ENCODE measurements around the gene NUF2.

DNA sequence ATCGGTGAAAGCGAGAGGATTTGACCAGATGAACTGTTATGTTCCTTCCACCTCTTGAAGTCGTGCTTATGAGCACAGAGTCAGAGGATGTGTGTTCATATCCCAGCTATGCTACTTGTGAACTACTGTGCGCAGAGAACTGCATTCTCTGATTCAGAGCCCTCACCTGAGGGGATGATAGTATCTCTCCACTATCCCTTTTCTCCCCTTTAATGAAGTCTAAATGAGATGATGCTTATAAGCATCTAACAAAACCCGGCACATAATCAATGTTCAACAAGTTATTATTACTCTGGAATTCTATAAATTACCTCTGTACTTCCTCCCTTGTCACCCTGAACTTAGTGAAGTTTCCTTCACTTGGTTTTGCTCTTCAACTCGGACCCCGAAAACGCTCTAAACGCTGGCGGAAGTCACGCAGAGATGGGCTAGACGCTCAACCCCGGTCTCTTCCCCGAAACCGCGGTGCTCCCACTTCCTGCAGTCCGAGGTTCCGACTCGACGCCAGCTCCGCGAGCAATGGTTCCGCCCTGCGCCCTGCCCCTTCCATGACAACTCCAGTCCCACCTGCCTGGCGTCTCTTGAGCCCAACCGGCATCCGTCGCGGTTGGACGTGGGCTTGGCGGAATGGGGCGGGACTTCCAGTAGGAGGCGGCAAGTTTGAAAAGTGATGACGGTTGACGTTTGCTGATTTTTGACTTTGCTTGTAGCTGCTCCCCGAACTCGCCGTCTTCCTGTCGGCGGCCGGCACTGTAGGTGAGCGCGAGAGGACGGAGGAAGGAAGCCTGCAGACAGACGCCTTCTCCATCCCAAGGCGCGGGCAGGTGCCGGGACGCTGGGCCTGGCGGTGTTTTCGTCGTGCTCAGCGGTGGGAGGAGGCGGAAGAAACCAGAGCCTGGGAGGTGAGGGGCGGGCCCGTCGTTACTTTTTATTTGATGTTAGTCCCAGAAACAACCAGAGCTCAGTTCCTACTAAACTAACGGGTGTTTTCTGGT is at the start of gene NUF2:
- no peak for TF ChIP-seq CTCF (IDR thresholded peaks at IDR 0.05 in 2 of 3, conservative IDR thresholded peaks at IDR 0.05 in 1 of 3; ENCODE audit: control insufficient read depth in 2 of 3, extremely low read depth in 1 of 3, insufficient read depth in 1 of 3, low read depth in 3 of 3, low read length in 3 of 3)
- peak; percentile 71 to 84; a peak in 3 of 4 replicates for TF ChIP-seq BHLHE40 (IDR thresholded peaks at IDR 0.05; ENCODE audit: borderline replicate concordance in 1 of 2, low read depth in 2 of 2, low read length in 1 of 2)
- TF ChIP-seq ETV6 (conservative IDR thresholded peaks at IDR 0.05 in 1 of 2, IDR thresholded peaks at IDR 0.05 in 1 of 2; ENCODE audit: borderline replicate concordance in 1 of 2, low read depth in 1 of 2) = peak in 1 of 2 experiments; percentile 89; a peak in 2 of 4 replicates
- TF ChIP-seq KLF5 (IDR thresholded peaks at IDR 0.05; ENCODE audit: partially characterized antibody) = peak; percentile 95
- peak; percentile 90 for TF ChIP-seq LARP7 (IDR thresholded peaks at IDR 0.05)
- TF ChIP-seq REST (IDR thresholded peaks at IDR 0.05; ENCODE audit: low read depth, low read length) = peak; percentile 53; the same call in 1 of the 2 replicates
- no peak for TF ChIP-seq EZH2 (IDR thresholded peaks at IDR 0.05; ENCODE audit: borderline replicate concordance, control insufficient read depth, low read depth, low read length)

Data from GM12878 (cell line).